ENCODE data around the gene LEUTX.
"Not testable (repeated sequence)": the region's sequence is repeated elsewhere in the genome, so short reads cannot be mapped to it uniquely, and the experiment has no call there.

LEUTX gene

DNA sequence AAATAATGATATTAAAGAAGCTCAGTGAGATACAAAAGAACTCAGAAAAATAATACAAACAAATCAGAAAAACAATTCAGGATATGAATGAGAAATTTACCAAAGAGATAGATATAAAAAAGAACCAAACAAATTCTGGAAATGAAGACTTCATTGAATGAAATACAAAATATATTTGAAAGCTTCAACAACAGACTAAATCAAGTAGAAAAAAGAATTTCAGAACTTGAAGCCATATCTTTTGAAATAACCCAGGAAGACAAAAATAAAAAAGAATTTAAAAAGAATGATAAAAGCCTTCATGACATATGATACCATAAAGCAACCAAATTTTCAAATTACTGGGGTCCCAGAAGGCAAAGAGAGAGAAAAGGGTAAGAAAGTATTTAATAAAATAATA, 9.6 kb downstream of the LEUTX start:
- no peak for DNase-seq

DNA sequence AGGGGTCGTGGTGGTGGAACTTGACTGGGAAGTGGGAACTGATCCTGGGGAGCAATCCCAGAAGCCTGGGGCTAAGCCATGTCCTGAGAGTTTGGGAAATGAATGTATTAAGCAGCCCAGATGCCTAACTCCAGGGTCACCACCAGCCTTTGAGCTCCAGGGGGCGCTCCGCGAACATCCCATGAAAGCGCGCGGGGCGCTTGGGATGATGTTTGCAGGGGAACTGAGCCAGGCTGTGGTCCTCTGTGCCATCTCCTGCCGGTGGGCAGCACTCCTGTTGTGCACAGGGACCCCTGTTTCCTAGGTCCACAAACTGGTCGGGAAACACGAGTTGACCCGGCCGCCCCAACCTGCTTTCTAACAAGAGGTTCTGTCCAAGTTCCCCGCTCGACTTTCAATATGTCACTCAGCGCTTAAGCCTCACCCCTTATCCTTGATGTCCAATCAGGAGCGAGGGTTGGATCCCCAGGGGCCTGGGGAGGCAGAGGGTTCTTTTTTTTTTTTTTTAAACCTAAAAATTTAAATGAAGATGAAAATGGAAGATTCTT, 14.4 kb downstream of the LEUTX start:
- DNase-seq, result peak; percentile 67

DNA sequence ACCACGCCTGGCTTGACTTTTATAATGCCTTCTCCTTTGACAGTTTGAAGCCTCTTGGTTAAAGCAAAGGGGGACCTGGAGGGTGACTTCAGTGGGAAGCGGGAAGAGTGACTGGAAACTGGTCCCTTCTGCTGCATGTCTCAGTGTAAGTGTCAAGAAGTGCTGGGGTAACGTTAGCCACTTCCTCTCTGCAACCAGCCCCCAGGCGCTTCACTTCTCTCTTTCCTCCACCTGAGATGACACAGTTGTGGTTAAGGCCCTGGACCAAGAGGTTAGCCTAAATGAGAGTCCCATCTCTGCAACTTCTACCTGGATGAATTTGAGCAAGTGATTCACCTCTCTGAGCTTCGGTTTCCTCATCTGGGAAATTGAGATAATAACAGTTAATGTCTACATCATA, 16.3 kb downstream of the LEUTX start:
- no peak for DNase-seq

GRCh38 chr19:39796000-39796498, 17.4 kb downstream of the LEUTX start:
- no peak for DNase-seq

DNA sequence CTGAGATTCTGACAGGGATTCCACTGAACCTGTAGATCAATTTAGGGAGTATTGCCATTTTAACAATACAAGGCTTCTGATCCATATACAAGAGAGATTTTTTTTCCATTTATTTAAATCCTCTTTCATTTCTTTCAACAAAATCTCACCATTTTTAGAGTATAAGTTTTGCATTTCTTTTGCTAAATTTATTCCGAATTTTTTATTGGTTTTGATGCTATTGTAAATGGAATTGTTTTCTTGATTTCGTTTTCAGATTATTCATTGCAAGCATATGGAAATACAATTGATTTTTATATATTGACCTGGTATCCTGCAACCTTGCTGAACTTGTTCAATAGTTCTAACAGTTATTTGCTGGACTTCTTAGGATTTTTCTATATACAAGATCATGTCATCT, 18.4 kb downstream of the LEUTX start:
- no peak for DNase-seq

DNA sequence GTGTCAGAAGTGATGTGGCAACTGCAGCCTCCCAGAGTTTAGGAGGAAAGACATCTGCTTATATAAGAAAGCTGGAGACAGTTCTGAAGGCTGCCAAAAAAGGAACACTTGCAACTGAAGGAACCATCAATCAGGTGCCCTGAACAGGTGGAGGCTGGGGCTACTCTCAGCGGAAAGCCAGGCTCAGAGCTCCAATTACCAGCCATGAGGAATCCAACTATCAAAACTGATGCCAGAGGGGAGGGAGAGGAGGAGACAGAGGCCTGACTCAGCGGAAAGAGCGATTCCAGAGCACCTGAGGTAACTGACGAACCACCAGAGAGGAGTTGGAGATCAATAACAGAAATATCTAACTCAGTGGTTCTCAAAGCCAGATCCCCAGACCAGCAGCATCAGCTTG, 24.3 kb downstream of the LEUTX start:
- no peak for DNase-seq

- DNase-seq, result no peak
Observed at GRCh38 chr19:39805104-39805503, 26.4 kb downstream of the LEUTX start.

GRCh38 chr19:39807846-39808364, 29.3 kb downstream of the LEUTX start:
- DNase-seq, result no peak

GRCh38 chr19:39808688-39809087, 30.0 kb downstream of the LEUTX start:
- DNase-seq, result not testable (repeated sequence)

- no peak for DNase-seq
Observed at GRCh38 chr19:39809368-39809767, 30.7 kb downstream of the LEUTX start.

GRCh38 chr19:39810424-39810823, 31.8 kb downstream of the LEUTX start:
- DNase-seq, result no peak

GRCh38 chr19:39811064-39811463, 32.4 kb downstream of the LEUTX start:
- no peak for DNase-seq

- DNase-seq, result no peak
Observed at GRCh38 chr19:39813264-39813993, 34.8 kb downstream of the LEUTX start.

DNA sequence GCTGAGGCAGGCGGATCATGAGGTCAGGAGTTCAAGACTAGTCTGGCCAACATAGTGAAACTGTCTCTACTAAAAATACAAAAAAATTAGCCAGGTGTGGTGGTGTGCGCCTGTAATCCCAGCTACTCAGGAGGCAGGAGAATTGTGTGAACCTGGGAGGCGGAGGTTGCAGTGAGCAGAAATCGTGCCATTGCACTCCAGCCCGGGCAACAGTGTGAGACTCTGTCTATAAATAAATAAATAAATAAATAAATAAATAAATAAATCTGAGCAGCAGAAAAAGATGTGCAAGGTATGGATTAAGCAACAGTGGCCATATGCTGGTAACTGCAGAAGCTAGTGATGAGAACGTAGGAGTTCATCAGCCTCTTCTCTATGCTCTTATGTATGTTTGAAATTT, 35.5 kb downstream of the LEUTX start:
- not testable (repeated sequence) for DNase-seq

GRCh38 chr19:39814595-39814994, 35.9 kb downstream of the LEUTX start:
- no peak for DNase-seq

- no peak for DNase-seq
Observed at GRCh38 chr19:39816287-39817048, 37.8 kb downstream of the LEUTX start.

DNA sequence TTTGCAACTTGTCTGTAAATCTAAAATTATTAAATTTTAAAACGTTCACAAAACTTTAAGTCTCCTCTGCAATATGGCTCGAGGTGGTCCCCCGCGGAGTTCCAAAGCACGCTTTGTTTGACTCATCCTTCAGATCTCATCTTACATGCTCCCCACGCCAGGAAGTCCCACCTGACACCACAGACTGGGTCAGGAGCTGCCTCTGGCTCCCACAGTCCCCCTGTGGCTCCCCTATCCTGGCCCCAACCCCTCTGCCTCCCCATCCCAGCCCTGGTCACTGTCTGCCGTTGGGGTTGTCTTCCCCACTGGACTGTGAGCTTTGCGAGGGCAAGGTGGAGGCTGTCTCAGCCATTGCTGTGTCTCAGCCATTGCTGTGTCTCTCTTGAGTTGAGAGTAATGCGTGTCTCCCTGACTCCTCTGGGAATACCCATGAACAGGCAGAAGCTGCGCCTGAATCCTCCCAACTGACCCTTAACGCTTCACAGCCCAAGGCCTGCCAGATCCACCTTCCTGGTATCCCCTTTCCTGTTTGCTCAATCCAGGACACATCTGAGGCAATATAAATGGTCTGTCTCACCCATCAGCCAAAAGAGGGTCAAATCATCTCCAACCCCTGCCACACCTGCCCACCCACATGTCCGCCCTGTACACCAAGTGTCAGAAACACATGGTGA, 39.4 kb downstream of the LEUTX start:
- DNase-seq, result no peak

DNA sequence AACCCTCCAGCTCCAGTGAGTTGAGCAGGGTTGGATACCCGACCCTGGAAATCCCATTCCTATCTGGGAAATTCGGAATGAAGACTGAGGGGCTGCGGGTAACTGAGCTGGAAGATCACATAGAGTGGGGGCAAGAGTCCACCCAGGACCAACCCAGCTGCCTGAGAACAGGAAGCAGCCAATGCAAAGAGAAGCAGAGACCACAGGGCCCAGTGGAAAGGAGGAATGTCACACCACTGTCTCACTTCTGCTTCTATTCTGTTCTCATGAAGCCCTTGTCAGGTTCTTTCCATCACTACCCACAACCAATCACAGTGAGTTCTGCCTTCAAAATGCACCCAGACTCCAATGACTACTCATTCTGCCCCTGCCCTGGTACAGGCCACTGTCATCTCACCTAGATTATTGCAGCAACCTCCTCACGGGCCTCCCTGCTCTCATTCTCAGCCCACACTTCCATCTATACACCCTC, 40.0 kb downstream of the LEUTX start:
- no peak for DNase-seq

DNA sequence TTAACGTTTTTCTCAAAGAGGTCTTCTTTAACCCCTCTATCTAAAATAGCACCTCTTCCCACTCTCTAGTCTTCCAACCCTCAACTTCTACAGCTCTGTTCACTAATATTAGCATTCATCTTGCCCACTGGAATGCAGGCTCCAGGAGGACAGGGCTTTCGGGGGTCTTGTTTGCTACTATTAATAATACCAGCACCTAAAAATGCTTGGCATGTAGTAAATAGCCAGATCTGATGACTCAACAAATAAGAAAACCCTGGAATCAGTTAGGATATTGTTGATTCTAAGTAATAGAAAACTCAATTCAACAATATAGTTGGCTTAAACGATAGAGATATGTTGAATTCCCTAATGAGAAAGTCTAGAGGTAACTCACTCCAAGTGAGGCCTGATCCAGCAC, 41.1 kb downstream of the LEUTX start:
- DNase-seq, result no peak

GRCh38 chr19:39820696-39821095, 42.0 kb downstream of the LEUTX start:
- no peak for DNase-seq

- no peak for DNase-seq
Observed at GRCh38 chr19:39823686-39824085, 45.0 kb downstream of the LEUTX start.

- peak; percentile 90 for DNase-seq
Observed at GRCh38 chr19:39824143-39825092, 45.8 kb downstream of the LEUTX start.

Data from stimulated activated CD4-positive, alpha-beta T cell treated with anti-CD3 and anti-CD28 coated beads, Interleukin-1b, Interleukin-23, amount 100 ng/mL, for 48 hours (primary cell).